Measurements from ENCODE around the gene KCNA4.

- TF ChIP-seq TEAD4 (IDR thresholded peaks at IDR 0.05): no peak
- TF ChIP-seq RAD21 (IDR thresholded peaks at IDR 0.05; ENCODE audit: low read depth): no peak
- TF ChIP-seq NFIC (IDR thresholded peaks at IDR 0.05): no peak
- TF ChIP-seq, protein P1, sequence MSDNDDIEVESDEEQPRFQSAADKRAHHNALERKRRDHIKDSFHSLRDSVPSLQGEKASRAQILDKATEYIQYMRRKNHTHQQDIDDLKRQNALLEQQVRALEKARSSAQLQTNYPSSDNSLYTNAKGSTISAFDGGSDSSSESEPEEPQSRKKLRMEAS (IDR thresholded peaks at IDR 0.05): no peak
- TF ChIP-seq EP300 (IDR thresholded peaks at IDR 0.05; ENCODE audit: borderline replicate concordance): no peak
- TF ChIP-seq, protein P2, sequence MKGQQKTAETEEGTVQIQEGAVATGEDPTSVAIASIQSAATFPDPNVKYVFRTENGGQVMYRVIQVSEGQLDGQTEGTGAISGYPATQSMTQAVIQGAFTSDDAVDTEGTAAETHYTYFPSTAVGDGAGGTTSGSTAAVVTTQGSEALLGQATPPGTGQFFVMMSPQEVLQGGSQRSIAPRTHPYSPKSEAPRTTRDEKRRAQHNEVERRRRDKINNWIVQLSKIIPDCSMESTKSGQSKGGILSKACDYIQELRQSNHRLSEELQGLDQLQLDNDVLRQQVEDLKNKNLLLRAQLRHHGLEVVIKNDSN (IDR thresholded peaks at IDR 0.05): no peak
- TF ChIP-seq CEBPB (IDR thresholded peaks at IDR 0.05): no peak
- TF ChIP-seq YY1 (IDR thresholded peaks at IDR 0.05; ENCODE audit: low read depth): no peak
- no peak for TF ChIP-seq TAF1 (IDR thresholded peaks at IDR 0.05; ENCODE audit: low read depth)
- TF ChIP-seq ZBTB7A (IDR thresholded peaks at IDR 0.05; ENCODE audit: low read depth): no peak
Measured at GRCh38 chr11:30006876-30007275, 10.0 kb downstream of the KCNA4 start.

Measured in Ishikawa (cell line).